Sigmoid colon (tissue), 7 donors: Measurements from ENCODE around the gene P4HA3. TPM values are rescaled to one million over a fixed set of nuclear protein-coding genes. Genes with fewer than 3 reads are reported as not detected.
"Not testable (repeated sequence)": the region's sequence is repeated elsewhere in the genome, so short reads cannot be mapped to it uniquely, and the experiment has no call there.

Experiments used
- DNase-seq: peaks from one replicate; pipeline ENCODE4 v3.0.0-alpha.2; 2019
- H3K27ac ChIP-seq, 4 donors: fragments of 200-600 bp; sonication (generic); one replicate each; pipeline ENCODE4 v1.5.1; 2016 to 2019; ENCODE audit warnings: mild to moderate bottlenecking in 1 of 4
- H3K27me3 ChIP-seq, 3 donors: fragments of 200-600 bp; sonication (generic); one replicate each; pipeline ENCODE4 v1.5.1; 2019; ENCODE audit warnings: mild to moderate bottlenecking in 1 of 3
- H3K36me3 ChIP-seq, 4 donors: fragments of 200-600 bp; sonication (generic); one replicate each; pipeline ENCODE4 v1.5.1; 2016 to 2019
- H3K4me1 ChIP-seq, 4 donors: fragments of 200-600 bp; sonication (generic); one replicate each; pipeline ENCODE4 v1.5.1; 2017 to 2019
- H3K4me3 ChIP-seq, 4 donors: fragments of 200-600 bp; sonication (generic); one replicate each; pipeline ENCODE4 v1.5.1; 2017 to 2019; ENCODE audit warnings: mild to moderate bottlenecking in 2 of 4, moderate library complexity in 1 of 4
- H3K9me3 ChIP-seq, 4 donors: fragments of 200-600 bp in 3 of 4; sonication (generic) in 3 of 4; one replicate each; pipeline versions ENCODE4 v1.5.1 to v1.6.1; 2013 to 2019
- CTCF ChIP-seq, 4 experiments: fragments of 450-650 bp in 3 of 4; fragments of 200-600 bp in 1 of 4; IDR thresholded peaks; one replicate each; pipeline ENCODE4 v1.5.1; 2016 to 2019; ENCODE audit warnings: antibody characterized with exemption in 4 of 4, mild to moderate bottlenecking in 3 of 4, moderate library complexity in 2 of 4
- EP300 ChIP-seq, 4 donors: sonication (generic); formaldehyde crosslinking; IDR thresholded peaks; one replicate each; pipeline ENCODE4 v1.6.1; 2017; ENCODE audit warnings: antibody characterized with exemption in 4 of 4
- POLR2A ChIP-seq, 2 donors: fragments of 450-650 bp; IDR thresholded peaks; one replicate each; pipeline ENCODE4 v1.6.1; 2016; ENCODE audit warnings: antibody characterized with exemption in 2 of 2, mild to moderate bottlenecking in 2 of 2, moderate library complexity in 2 of 2
- POLR2AphosphoS5 ChIP-seq, 4 donors: sonication (generic); formaldehyde crosslinking; IDR thresholded peaks; one replicate each; pipeline ENCODE4 v1.6.1; 2017; ENCODE audit warnings: antibody characterized with exemption in 4 of 4
- WGBS, 2 donors: extraction: QIAGEN DNeasy Blood & Tissue Kit; methylation state at CpG; one replicate each; pipeline ENCODE4 v1.1.7; 2013; 5-methylcytosine and 5-hydroxymethylcytosine counted together
- intact Hi-C: fragments of 100-400 bp; cut with DNase I; formaldehyde crosslinking; loops from one replicate; pipeline ENCODE4 v1.15.1; 2023
- polyA plus RNA-seq, 3 donors: library from polyadenylated mRNA; stranded (reverse); fragments of 200-250 nt; gene quantifications; one replicate each; pipeline ENCODE4 v1.2.3, GENCODE V29; 2013
- total RNA-seq, 4 donors: library from RNA; depleted of rRNA; stranded (reverse); fragments of >200 nt; gene quantifications; one replicate each; pipeline ENCODE4 v1.1.0, GENCODE V29; 2016
- donor health status: healthy with polysubstance abuse.
- donor health status: Bipolar disorder and iron deficiency.
- donor health status: healthy.

Gene P4HA3
- total and polyA plus RNA-seq, 7 donors = 0.29 to 11.9 (median 1.1) TPM; not detected in 2

GRCh38 chr11:74333193-74333592, 21.8 kb upstream of the P4HA3 start:
- TF ChIP-seq EP300 (IDR thresholded peaks at IDR 0.05) (no peak), POLR2AphosphoS5 (IDR thresholded peaks at IDR 0.05) (no peak), POLR2A (IDR thresholded peaks at IDR 0.05) (no peak), CTCF (IDR thresholded peaks at IDR 0.05) (no peak)
- no peaks in the 10 kb centered on the region for H3K9me3 ChIP-seq
- DNase-seq = no peak
- H3K4me1 ChIP-seq = no peaks in the 10 kb centered on the region
- H3K4me3 ChIP-seq = no peak overlapping the region
- WGBS, 2 donors = 96 to 97% methylated on average over 1 of the region's 1 CpG
- no peaks in the 10 kb centered on the region for H3K27me3 ChIP-seq
- no peak overlapping the region for H3K27ac ChIP-seq
- H3K36me3 ChIP-seq = peaks cover 0 to 22% (median 3%) of the 10 kb centered on the region in 4 donors
- intact Hi-C loops = no loop called here

GRCh38 chr11:74332291-74332690, 20.9 kb upstream of the P4HA3 start:
- H3K27me3 ChIP-seq = no peaks in the 10 kb centered on the region
- no peaks in the 10 kb centered on the region for H3K9me3 ChIP-seq
- H3K4me1 ChIP-seq = no peaks in the 10 kb centered on the region
- WGBS, 2 donors = 56 to 88% methylated on average over 1 of the region's 1 CpG
- H3K27ac ChIP-seq = no peak overlapping the region
- no peak overlapping the region for H3K4me3 ChIP-seq
- H3K36me3 ChIP-seq = peaks cover 0 to 16% (median 2%) of the 10 kb centered on the region in 4 donors
- no peak for DNase-seq
- TF ChIP-seq POLR2AphosphoS5 (IDR thresholded peaks at IDR 0.05) (no peak), POLR2A (IDR thresholded peaks at IDR 0.05) (no peak), CTCF (IDR thresholded peaks at IDR 0.05) (no peak), EP300 (IDR thresholded peaks at IDR 0.05) (no peak)
- intact Hi-C loops = no loop called here

- H3K4me3 ChIP-seq, H3K36me3 ChIP-seq, DNase-seq, H3K27ac ChIP-seq, H3K9me3 ChIP-seq, H3K27me3 ChIP-seq, intact Hi-C loops: not testable (repeated sequence)
- WGBS, 2 donors = 86 to 93% methylated on average over 6 of the region's 6 CpGs
- H3K4me1 ChIP-seq = peaks cover 0 to 12% (median 5%) of the 10 kb centered on the region in 4 donors
Measured at GRCh38 chr11:74331000-74331399, 19.6 kb upstream of the P4HA3 start.

- TF ChIP-seq EP300 (IDR thresholded peaks at IDR 0.05) = no peak
- no peak for TF ChIP-seq CTCF (IDR thresholded peaks at IDR 0.05)
- no peak for TF ChIP-seq POLR2AphosphoS5 (IDR thresholded peaks at IDR 0.05)
- TF ChIP-seq POLR2A (IDR thresholded peaks at IDR 0.05) = no peak
- intact Hi-C loops = no loop called here
- Histone ChIP-seq H3K4me3 (no peak overlapping the region), H3K27ac (no peak overlapping the region), H3K4me1 (peaks cover 0 to 19% (median 12%) of the 10 kb centered on the region in 4 donors), H3K27me3 (no peaks in the 10 kb centered on the region), H3K36me3 (no peaks in the 10 kb centered on the region), H3K9me3 (no peaks in the 10 kb centered on the region)
- no peak for DNase-seq
Measured at GRCh38 chr11:74330075-74330858, 18.8 kb upstream of the P4HA3 start.

- Histone ChIP-seq H3K27me3 (no peaks in the 10 kb centered on the region), H3K4me3 (no peak overlapping the region), H3K9me3 (no peaks in the 10 kb centered on the region), H3K36me3 (no peaks in the 10 kb centered on the region), H3K4me1 (peaks cover 0 to 32% (median 26%) of the 10 kb centered on the region in 4 donors), H3K27ac (no peak overlapping the region)
- DNase-seq = no peak
- TF ChIP-seq POLR2AphosphoS5 (IDR thresholded peaks at IDR 0.05) = no peak
- TF ChIP-seq EP300 (IDR thresholded peaks at IDR 0.05) = no peak
- intact Hi-C loops = no loop called here
- 91 to 93% methylated on average over 1 of the region's 1 CpG for WGBS, 2 donors
Measured at GRCh38 chr11:74327076-74327475, 15.6 kb upstream of the P4HA3 start.

GRCh38 chr11:74326665-74327064, 15.2 kb upstream of the P4HA3 start:
- Histone ChIP-seq H3K9me3 (no peaks in the 10 kb centered on the region), H3K27me3 (no peaks in the 10 kb centered on the region), H3K4me3 (no peak overlapping the region), H3K4me1 (peaks cover 0 to 36% (median 30%) of the 10 kb centered on the region in 4 donors), H3K36me3 (no peaks in the 10 kb centered on the region), H3K27ac (no peak overlapping the region)
- WGBS, 2 donors = 88 to 93% methylated on average over 5 of the region's 5 CpGs
- intact Hi-C loops = no loop called here
- no peak for TF ChIP-seq CTCF (IDR thresholded peaks at IDR 0.05)
- TF ChIP-seq POLR2AphosphoS5 (IDR thresholded peaks at IDR 0.05) = no peak
- no peak for TF ChIP-seq EP300 (IDR thresholded peaks at IDR 0.05)
- TF ChIP-seq POLR2A (IDR thresholded peaks at IDR 0.05) = no peak
- no peak for DNase-seq
